NCI-H128 (cell line): ENCODE data around the gene LARP4B.
"Not testable (repeated sequence)": the region's sequence is repeated elsewhere in the genome, so short reads cannot be mapped to it uniquely, and the experiment has no call there.

Experiments used
- DNase-seq: peaks from one replicate; lab custom pipeline; 2025; ENCODE audit not compliant: unreplicated experiment; lab: John Stamatoyannopoulos, UW

Gene LARP4B

GRCh38 chr10:773562-774161, 157.8 kb downstream of the LARP4B start:
- DNase-seq: no peak

DNA sequence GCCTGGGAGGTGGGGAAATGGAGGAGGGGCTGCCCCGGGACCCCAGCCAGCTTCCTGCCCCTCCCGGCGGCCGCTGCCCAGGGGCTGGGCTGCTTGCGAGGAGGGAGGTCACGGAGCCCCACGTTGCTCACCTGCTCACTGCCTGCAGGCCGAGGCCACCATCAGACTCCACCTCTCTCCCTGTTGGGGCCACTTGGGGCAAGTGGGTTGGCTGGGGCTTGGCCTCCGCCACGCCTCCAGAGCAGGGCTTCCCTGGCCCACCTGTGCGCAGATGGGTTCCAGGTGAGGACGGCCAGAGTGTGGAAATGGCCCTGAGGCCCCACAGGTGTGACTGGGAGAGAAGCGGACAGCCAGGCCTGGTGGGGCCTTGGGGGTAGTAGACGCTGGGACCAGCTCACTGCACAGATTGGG, 159.3 kb downstream of the LARP4B start:
- DNase-seq: no peak

GRCh38 chr10:771647-772046, 159.9 kb downstream of the LARP4B start:
- no peak for DNase-seq

DNA sequence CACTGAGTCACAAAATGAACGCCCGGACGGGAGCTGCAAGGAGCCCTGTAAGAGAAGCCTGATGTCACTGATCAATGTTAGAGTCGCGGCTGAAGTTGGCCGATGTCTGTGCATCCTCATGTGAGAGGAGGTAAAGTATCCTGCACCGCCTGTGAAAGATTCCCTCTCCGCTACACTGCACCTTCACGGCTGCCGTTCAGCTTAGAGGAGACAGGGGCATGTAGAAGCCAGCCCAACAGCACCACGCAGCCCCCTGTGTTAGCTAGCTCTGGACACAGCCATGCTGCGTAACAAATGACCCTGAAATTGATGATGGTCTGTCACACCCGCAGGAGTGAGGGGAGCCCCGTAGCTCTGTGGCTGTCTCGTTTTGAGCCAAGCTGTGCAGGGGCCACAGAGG, 160.5 kb downstream of the LARP4B start:
- DNase-seq: no peak

DNA sequence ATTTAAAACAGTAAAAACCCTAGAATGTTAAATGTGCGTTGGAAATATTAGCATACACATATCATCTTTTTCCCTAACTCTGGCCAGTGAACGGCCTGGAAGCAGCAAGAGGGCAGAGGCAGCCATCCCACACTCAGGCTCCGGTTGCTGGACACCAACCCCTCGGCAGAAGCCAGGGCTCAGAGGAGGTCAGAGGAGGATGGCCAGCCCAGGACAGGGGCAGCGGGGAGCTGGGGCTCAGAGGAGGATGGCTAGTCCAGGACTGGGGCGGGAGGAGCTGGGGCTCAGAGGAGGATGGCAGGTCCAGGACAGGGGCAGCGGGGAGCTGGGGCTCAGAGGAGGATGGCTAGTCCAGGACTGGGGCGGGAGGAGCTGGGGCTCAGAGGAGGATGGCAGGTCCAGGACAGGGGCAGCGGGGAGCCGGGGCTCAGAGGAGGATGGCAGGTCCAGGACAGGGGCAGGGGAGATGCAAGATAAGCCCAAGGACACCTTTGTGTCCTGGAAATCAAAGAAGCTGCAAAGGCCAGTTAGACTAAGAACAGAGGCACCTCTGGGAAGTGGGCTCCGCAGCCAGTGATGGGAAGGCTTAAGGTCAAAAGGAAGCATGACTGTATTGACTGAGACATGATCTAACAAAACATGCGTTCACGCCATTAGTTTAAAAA, 161.3 kb downstream of the LARP4B start:
- not testable (repeated sequence) for DNase-seq

GRCh38 chr10:767794-768193, 163.7 kb downstream of the LARP4B start:
- no peak for DNase-seq

DNA sequence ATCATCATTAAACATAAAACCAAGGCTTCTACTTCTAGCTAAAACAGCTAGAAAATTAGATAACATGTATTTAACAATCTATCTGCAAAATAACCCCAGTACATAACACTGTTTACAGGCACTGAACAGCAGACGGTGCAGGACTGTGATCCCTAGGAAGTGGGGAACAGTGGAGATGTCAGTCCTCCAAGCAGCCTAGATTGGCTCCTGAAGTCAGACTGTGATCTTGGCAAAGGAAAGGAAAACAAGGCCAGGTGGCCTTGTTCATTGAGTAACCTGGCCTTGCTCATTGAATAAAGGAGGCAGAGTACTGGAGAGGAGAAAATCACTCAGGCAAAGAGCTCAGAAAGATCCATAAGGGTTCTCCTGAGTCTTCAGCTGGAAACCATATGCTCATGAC, 164.3 kb downstream of the LARP4B start:
- no peak for DNase-seq

DNA sequence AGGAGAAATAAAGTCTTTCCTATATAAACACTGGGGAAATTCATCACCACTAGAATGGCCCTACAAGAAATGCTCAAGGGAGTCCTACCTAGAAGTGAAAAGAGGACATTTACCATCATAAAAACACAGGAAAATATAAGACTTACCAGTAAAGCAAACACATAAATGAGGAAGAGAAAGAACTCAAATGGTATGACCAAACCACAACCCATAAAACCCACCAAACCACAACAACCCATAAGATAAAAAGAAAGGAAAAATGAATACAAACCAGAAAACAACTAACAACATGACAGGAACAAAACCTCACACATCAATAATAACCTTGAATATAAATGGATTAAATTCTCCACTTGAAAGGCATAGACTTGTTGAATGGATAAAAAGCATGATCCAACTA, 170.1 kb downstream of the LARP4B start:
- DNase-seq: no peak

GRCh38 chr10:760622-761021, 170.9 kb downstream of the LARP4B start:
- no peak for DNase-seq

DNA sequence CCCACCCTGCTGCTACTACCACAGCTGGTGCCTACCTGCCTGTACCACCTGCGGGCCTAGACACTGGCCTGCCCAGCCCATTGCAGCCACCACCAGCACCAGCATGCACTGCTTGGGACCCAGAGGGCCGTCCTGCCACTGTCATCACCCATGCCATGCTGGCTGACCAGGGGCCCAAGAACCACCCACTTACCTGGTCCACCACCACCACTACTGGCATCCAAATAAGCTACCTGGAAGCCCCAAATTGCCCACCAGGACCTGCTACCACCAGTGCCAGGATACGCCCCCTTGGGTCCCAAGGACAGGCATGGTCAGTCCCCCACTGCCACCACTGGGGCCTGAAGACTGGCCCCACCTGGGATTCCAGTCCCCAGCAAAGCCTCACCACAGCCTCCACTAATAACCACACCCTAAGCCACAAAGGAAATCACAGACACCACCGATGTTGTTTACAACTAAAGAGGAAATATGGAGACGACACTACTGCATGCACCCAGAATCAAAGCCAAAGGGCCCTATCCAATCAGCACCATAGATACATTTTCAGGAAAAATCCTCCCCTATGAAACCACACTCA, 171.5 kb downstream of the LARP4B start:
- no peak for DNase-seq
